GM21515 (cell line): ENCODE results near the gene TNFRSF8.

Experiments
- ATAC-seq: cut with Tn5 transposase; IDR thresholded peaks from one replicate; pipeline ENCODE4 v1.9.1; 2021; ENCODE audit not compliant: unreplicated experiment

TNFRSF8 gene

GRCh38 chr1:12140515-12141162 lies 77.5 kb downstream of the TNFRSF8 start:
- ATAC-seq = no peak

- no peak for ATAC-seq
Observed at GRCh38 chr1:12141163-12141850, 78.2 kb downstream of the TNFRSF8 start.

- no peak for ATAC-seq
Observed at GRCh38 chr1:12142141-12142823, 79.2 kb downstream of the TNFRSF8 start.

GRCh38 chr1:12142891-12143630 lies 80.0 kb downstream of the TNFRSF8 start:
- no peak for ATAC-seq

- peak; percentile 37 for ATAC-seq
Observed at GRCh38 chr1:12143631-12144155, 80.6 kb downstream of the TNFRSF8 start.

- no peak for ATAC-seq
Observed at GRCh38 chr1:12144236-12144635, 81.1 kb downstream of the TNFRSF8 start.

GRCh38 chr1:12144969-12145368 lies 81.9 kb downstream of the TNFRSF8 start:
- ATAC-seq = no peak

GRCh38 chr1:12145616-12146342 lies 82.7 kb downstream of the TNFRSF8 start:
- ATAC-seq = no peak

GRCh38 chr1:12146343-12147112 lies 83.4 kb downstream of the TNFRSF8 start:
- ATAC-seq = no peak

GRCh38 chr1:12147201-12147701 lies 84.1 kb downstream of the TNFRSF8 start:
- no peak for ATAC-seq

GRCh38 chr1:12148160-12148957 lies 85.3 kb downstream of the TNFRSF8 start:
- ATAC-seq = no peak

- ATAC-seq = no peak
Observed at GRCh38 chr1:12148958-12149790, 86.1 kb downstream of the TNFRSF8 start.

GRCh38 chr1:12149791-12150175 lies 86.7 kb downstream of the TNFRSF8 start:
- ATAC-seq = no peak

- ATAC-seq = no peak
Observed at GRCh38 chr1:12150456-12151200, 87.5 kb downstream of the TNFRSF8 start.

GRCh38 chr1:12151465-12151864 lies 88.4 kb downstream of the TNFRSF8 start:
- no peak for ATAC-seq

GRCh38 chr1:12152113-12152891 lies 89.2 kb downstream of the TNFRSF8 start:
- peak; percentile 73 for ATAC-seq
